SK-N-MC (cell line): ENCODE data around the gene KDM7A.

Experiments used
- EZH2 ChIP-seq: fragments of 200-600 bp; sonication (generic); IDR thresholded peaks from one replicate; pipeline ENCODE4 v1.6.1; 2017; ENCODE audit warnings: antibody characterized with exemption
- FOXP2 ChIP-seq: optimal IDR thresholded peaks from 2 replicates; pipeline ENCODE3; 2011; ENCODE audit warnings: mild to moderate bottlenecking, moderate library complexity; ENCODE audit not compliant: insufficient read depth; ENCODE audit errors: extremely low read length, control extremely low read depth
- POLR2AphosphoS5 ChIP-seq: IDR thresholded peaks from 2 replicates; pipeline ENCODE4 v1.6.1; 2012; ENCODE audit warnings: mild to moderate bottlenecking, low read depth, low read length, borderline replicate concordance

- TF ChIP-seq POLR2AphosphoS5 (no peak), EZH2 (no peak), FOXP2 (no peak)
These were observed 83.4 kb downstream of the KDM7A start for GRCh38 chr7:140093375-140093774.
